HG02885 (cell line): ENCODE measurements around the gene TRMT61A.
"Not testable (repeated sequence)": the region's sequence is repeated elsewhere in the genome, so short reads cannot be mapped to it uniquely, and the experiment has no call there.

Experiments used
- ATAC-seq: cut with Tn5 transposase; IDR thresholded peaks from one replicate; pipeline ENCODE4 v1.9.1; 2021; ENCODE audit warnings: mild to moderate bottlenecking; ENCODE audit not compliant: unreplicated experiment, poor library complexity

Gene TRMT61A

GRCh38 chr14:103508521-103509329, 20.3 kb upstream of the TRMT61A start:
- no peak for ATAC-seq

- no peak for ATAC-seq
Observed at GRCh38 chr14:103509864-103510723, 18.9 kb upstream of the TRMT61A start.

GRCh38 chr14:103510724-103511693, 18.0 kb upstream of the TRMT61A start:
- no peak for ATAC-seq

GRCh38 chr14:103512180-103512579, 16.8 kb upstream of the TRMT61A start:
- not testable (repeated sequence) for ATAC-seq

- ATAC-seq: no peak
Observed at GRCh38 chr14:103512701-103513611, 16.0 kb upstream of the TRMT61A start.

GRCh38 chr14:103514596-103515421, 14.2 kb upstream of the TRMT61A start:
- ATAC-seq: no peak

GRCh38 chr14:103516426-103517173, 12.4 kb upstream of the TRMT61A start:
- ATAC-seq: no peak

GRCh38 chr14:103517174-103517566, 11.8 kb upstream of the TRMT61A start:
- ATAC-seq: no peak

GRCh38 chr14:103517721-103518421, 11.1 kb upstream of the TRMT61A start:
- ATAC-seq: no peak

GRCh38 chr14:103518422-103519042, 10.5 kb upstream of the TRMT61A start:
- ATAC-seq: no peak

GRCh38 chr14:103519043-103519836, 9.8 kb upstream of the TRMT61A start:
- ATAC-seq: no peak

GRCh38 chr14:103519837-103520212, 9.2 kb upstream of the TRMT61A start:
- ATAC-seq: no peak

- ATAC-seq: no peak
Observed at GRCh38 chr14:103520269-103520656, 8.7 kb upstream of the TRMT61A start.

GRCh38 chr14:103520657-103521437, 8.1 kb upstream of the TRMT61A start:
- ATAC-seq: peak; percentile 39

- peak; percentile 16 for ATAC-seq
Observed at GRCh38 chr14:103521438-103521950, 7.5 kb upstream of the TRMT61A start.
